Measurements from ENCODE around the gene THAP4.
"Not testable (repeated sequence)": the region's sequence is repeated elsewhere in the genome, so short reads cannot be mapped to it uniquely, and the experiment has no call there.

- TF ChIP-seq CTCF (IDR thresholded peaks at IDR 0.05; ENCODE audit: insufficient read depth, low read depth, low read length); EZH2 (IDR thresholded peaks at IDR 0.05; ENCODE audit: insufficient read depth, low read length): not testable (repeated sequence)
Observed at GRCh38 chr2:241567266-241567665, 69.7 kb downstream of the THAP4 start.
